Measurements from ENCODE around the gene C1S.

DNA sequence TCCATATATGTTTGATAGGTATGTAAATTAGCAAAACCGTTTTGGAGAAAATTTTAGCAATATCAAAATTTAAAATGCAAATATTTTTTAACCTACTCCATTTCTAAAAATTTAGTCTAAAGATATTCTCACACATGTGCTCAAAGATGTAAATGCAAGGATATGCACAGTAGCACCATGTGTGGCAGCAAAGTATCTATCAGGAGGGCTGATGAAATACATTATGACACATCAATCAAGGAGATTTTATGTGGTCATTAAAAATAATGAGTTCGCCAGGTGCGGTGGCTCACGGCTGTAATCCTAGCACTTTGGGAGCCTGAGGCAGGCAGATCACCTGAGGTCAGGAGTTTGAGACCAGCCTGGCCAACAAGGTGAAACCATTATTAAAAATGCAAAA lies 39.7 kb downstream of the C1S start:
- TF ChIP-seq, protein P1, sequence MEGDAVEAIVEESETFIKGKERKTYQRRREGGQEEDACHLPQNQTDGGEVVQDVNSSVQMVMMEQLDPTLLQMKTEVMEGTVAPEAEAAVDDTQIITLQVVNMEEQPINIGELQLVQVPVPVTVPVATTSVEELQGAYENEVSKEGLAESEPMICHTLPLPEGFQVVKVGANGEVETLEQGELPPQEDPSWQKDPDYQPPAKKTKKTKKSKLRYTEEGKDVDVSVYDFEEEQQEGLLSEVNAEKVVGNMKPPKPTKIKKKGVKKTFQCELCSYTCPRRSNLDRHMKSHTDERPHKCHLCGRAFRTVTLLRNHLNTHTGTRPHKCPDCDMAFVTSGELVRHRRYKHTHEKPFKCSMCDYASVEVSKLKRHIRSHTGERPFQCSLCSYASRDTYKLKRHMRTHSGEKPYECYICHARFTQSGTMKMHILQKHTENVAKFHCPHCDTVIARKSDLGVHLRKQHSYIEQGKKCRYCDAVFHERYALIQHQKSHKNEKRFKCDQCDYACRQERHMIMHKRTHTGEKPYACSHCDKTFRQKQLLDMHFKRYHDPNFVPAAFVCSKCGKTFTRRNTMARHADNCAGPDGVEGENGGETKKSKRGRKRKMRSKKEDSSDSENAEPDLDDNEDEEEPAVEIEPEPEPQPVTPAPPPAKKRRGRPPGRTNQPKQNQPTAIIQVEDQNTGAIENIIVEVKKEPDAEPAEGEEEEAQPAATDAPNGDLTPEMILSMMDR (IDR thresholded peaks at IDR 0.05), result no peak
- TF ChIP-seq POLR2A (IDR thresholded peaks at IDR 0.05), result no peak

All from esophagus squamous epithelium (tissue), 4 donors.